DND-41 (cell line): ENCODE results near the gene LDB2.

Experiments used
- ATAC-seq: fragments of 200-7000 bp; cut with Tn5 transposase; 3 replicates; pipeline ENCODE4 v1.9.1; 2021; ENCODE audit warnings: low read depth; ENCODE audit not compliant: insufficient read depth
- DNase-seq: peaks from one replicate; pipeline ENCODE4 v3.0.0-alpha.2; 2020
- H2AFZ ChIP-seq: 2 replicates; pipeline ENCODE4 v1.6.0; 2012; ENCODE audit warnings: low read depth, low read length
- H3K27ac ChIP-seq: 2 replicates; pipeline ENCODE4 v1.5.1; 2012; ENCODE audit warnings: low read length, inconsistent platforms
- H3K27me3 ChIP-seq: fragments of 200-600 bp; sonication (generic); 2 replicates; pipeline ENCODE4 v1.6.0; 2012; ENCODE audit warnings: low read length, mild to moderate bottlenecking, inconsistent platforms; ENCODE audit not compliant: insufficient read depth, poor library complexity
- H3K36me3 ChIP-seq: 2 replicates; pipeline ENCODE4 v1.5.1; 2012; ENCODE audit warnings: low read length, inconsistent platforms; ENCODE audit not compliant: insufficient read depth
- H3K4me1 ChIP-seq: 2 replicates; pipeline ENCODE4 v1.5.1; 2012; ENCODE audit warnings: mild to moderate bottlenecking, low read length; ENCODE audit not compliant: insufficient read depth
- H3K4me2 ChIP-seq: 2 replicates; pipeline ENCODE4 v1.6.0; 2012; ENCODE audit warnings: mild to moderate bottlenecking, moderate library complexity, low read length, inconsistent platforms; ENCODE audit not compliant: insufficient read depth
- H3K4me3 ChIP-seq, 2 experiments: fragments of 200-600 bp in 1 of 2; shearing (Covaris generic) in 1 of 2; 2 replicates each; pipeline ENCODE4 v1.5.1; 2012 to 2016; ENCODE audit warnings: inconsistent platforms in 2 of 2, low read length in 2 of 2, mild to moderate bottlenecking in 2 of 2, low read depth in 1 of 2, moderate library complexity in 1 of 2
- H3K79me2 ChIP-seq: 2 replicates; pipeline ENCODE4 v1.6.0; 2012; ENCODE audit warnings: low read length, inconsistent platforms; ENCODE audit not compliant: insufficient read depth
- H3K9ac ChIP-seq: 2 replicates; pipeline ENCODE4 v1.6.0; 2012; ENCODE audit warnings: low read depth, mild to moderate bottlenecking, inconsistent platforms, low read length, moderate library complexity
- H3K9me3 ChIP-seq: 2 replicates; pipeline ENCODE4 v1.5.1; 2012; ENCODE audit warnings: low read length, moderate library complexity, mild to moderate bottlenecking, inconsistent platforms; ENCODE audit not compliant: insufficient read depth, severe bottlenecking
- H4K20me1 ChIP-seq: 2 replicates; pipeline ENCODE4 v1.6.0; 2012; ENCODE audit warnings: low read length; ENCODE audit not compliant: insufficient read depth
- EZH2 ChIP-seq: IDR thresholded peaks from 3 replicates; pipeline ENCODE4 v1.6.1; 2012; ENCODE audit warnings: borderline replicate concordance, low read depth, mild to moderate bottlenecking, moderate library complexity, low read length, inconsistent platforms; ENCODE audit not compliant: severe bottlenecking
- TF ChIP-seq, protein P1 (sequence below): IDR thresholded peaks from 2 replicates; pipeline ENCODE4 v1.5.1; 2012; ENCODE audit warnings: borderline replicate concordance, low read length, moderate library complexity, mild to moderate bottlenecking; ENCODE audit not compliant: poor library complexity, severe bottlenecking; ENCODE audit errors: extremely low read depth

LDB2 gene

DNA sequence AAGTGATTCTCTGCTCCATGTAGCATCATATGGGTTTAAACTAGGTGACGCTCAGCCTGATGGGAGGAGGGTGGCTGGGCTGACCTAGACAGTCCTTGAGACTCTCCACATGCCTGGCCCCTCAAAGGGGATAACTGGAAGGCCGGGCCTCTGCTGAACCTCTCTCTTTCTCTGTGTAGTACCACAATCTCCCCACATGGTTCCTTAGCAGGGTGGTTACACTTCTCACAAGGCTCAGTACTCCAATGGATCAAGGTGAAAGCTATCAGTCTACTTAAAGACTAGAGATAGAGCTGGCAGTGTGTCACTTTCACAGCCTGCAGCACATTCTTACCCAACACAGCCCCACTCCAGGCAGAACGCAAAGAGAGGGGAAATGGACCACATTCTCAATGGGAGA lies 80.4 kb downstream of the LDB2 start:
- H3K79me2 ChIP-seq = no peaks in the 10 kb centered on the region
- no peaks in the 10 kb centered on the region for H3K36me3 ChIP-seq
- H3K4me1 ChIP-seq = no peaks in the 10 kb centered on the region
- no peak overlapping the region for H2AFZ ChIP-seq
- no peaks in the 10 kb centered on the region for H4K20me1 ChIP-seq
- ATAC-seq (no peak), DNase-seq (no peak)
- H3K27me3 ChIP-seq = no peaks in the 10 kb centered on the region
- H3K27ac ChIP-seq = no peak overlapping the region
- no peak overlapping the region for H3K9ac ChIP-seq
- no peak overlapping the region for H3K4me3 ChIP-seq
- H3K4me2 ChIP-seq = no peak overlapping the region
- TF ChIP-seq, protein P1, sequence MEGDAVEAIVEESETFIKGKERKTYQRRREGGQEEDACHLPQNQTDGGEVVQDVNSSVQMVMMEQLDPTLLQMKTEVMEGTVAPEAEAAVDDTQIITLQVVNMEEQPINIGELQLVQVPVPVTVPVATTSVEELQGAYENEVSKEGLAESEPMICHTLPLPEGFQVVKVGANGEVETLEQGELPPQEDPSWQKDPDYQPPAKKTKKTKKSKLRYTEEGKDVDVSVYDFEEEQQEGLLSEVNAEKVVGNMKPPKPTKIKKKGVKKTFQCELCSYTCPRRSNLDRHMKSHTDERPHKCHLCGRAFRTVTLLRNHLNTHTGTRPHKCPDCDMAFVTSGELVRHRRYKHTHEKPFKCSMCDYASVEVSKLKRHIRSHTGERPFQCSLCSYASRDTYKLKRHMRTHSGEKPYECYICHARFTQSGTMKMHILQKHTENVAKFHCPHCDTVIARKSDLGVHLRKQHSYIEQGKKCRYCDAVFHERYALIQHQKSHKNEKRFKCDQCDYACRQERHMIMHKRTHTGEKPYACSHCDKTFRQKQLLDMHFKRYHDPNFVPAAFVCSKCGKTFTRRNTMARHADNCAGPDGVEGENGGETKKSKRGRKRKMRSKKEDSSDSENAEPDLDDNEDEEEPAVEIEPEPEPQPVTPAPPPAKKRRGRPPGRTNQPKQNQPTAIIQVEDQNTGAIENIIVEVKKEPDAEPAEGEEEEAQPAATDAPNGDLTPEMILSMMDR = no peak
- no peaks in the 10 kb centered on the region for H3K9me3 ChIP-seq

DNA sequence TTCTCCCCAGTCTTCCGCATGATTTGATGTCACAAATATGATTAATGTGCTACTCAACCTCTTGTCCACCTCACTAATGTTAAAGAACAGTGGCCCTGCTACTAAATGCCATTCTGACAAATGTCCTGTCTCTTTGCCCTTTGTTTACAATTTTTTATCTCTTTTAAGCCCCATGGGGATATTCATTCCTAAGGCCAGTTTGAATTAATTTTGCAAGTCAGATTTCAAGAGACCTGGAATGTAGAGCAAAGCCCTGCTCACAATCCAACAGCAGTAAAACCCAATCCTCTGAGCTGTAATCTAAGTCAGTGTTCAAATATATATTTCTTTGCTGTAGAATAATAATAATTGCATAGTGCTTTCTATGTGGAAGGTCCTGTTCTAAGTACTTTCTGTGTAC lies 81.2 kb downstream of the LDB2 start:
- H3K79me2 ChIP-seq = no peaks in the 10 kb centered on the region
- no peaks in the 10 kb centered on the region for H3K27me3 ChIP-seq
- no peaks in the 10 kb centered on the region for H3K9me3 ChIP-seq
- H3K4me1 ChIP-seq = no peaks in the 10 kb centered on the region
- no peak overlapping the region for H3K27ac ChIP-seq
- no peak overlapping the region for H3K9ac ChIP-seq
- H3K36me3 ChIP-seq = no peaks in the 10 kb centered on the region
- no peak overlapping the region for H3K4me3 ChIP-seq
- H4K20me1 ChIP-seq = no peaks in the 10 kb centered on the region
- ATAC-seq (no peak), DNase-seq (no peak)
- no peak for TF ChIP-seq EZH2
- TF ChIP-seq, protein P1 = no peak
- no peak overlapping the region for H2AFZ ChIP-seq
- no peak overlapping the region for H3K4me2 ChIP-seq

DNA sequence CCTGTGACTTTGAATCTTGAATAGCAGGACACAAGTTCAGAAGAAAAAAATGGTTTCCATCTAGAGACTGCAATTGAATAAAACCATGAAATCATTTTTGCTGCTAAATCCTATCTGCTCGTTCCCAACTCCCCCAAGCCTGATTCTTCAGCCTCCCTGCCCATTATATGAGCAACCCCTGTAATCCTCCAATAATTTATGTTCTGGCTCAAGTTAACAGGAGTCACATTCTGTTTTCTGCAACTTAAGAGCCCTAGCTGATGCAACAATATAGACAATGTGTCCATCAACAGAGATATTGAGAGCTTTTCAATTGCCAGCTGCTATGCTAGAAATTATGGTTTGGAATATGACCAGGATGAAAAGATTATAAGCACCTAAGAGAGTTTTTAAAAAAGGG lies 84.1 kb downstream of the LDB2 start:
- no peaks in the 10 kb centered on the region for H3K27me3 ChIP-seq
- no peaks in the 10 kb centered on the region for H3K9me3 ChIP-seq
- no peak overlapping the region for H3K9ac ChIP-seq
- ATAC-seq = no peak
- H3K4me2 ChIP-seq = no peak overlapping the region
- no peak for DNase-seq
- no peaks in the 10 kb centered on the region for H4K20me1 ChIP-seq
- no peak overlapping the region for H3K27ac ChIP-seq
- H3K4me1 ChIP-seq = no peaks in the 10 kb centered on the region
- no peak overlapping the region for H3K4me3 ChIP-seq
- H2AFZ ChIP-seq = no peak overlapping the region
- H3K36me3 ChIP-seq = no peaks in the 10 kb centered on the region
- H3K79me2 ChIP-seq = no peaks in the 10 kb centered on the region
- TF ChIP-seq EZH2 = no peak
- TF ChIP-seq, protein P1 = no peak

DNA sequence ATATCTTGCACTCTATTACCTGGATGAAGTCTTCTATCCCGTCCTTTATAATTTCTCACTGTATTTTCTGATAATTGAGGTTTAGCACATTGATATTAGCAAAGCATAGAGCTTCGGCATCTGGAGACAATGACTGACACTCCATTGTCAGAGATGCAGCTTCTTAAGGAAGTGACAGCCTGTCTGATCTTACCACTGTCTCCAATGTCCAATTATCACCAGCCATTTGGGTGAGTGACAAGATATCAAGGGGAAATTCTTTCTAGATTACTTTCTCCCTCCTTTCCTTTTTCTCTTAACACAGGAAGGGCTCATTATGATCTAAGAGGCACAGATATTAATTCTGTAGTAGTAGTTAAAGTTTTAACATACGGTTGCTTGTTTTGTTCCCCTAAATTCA lies 86.4 kb downstream of the LDB2 start:
- DNase-seq (no peak), ATAC-seq (no peak)
- no peak overlapping the region for H3K9ac ChIP-seq
- no peaks in the 10 kb centered on the region for H3K79me2 ChIP-seq
- no peaks in the 10 kb centered on the region for H3K36me3 ChIP-seq
- no peaks in the 10 kb centered on the region for H3K27me3 ChIP-seq
- H3K4me2 ChIP-seq = no peak overlapping the region
- H3K4me1 ChIP-seq = no peaks in the 10 kb centered on the region
- no peak overlapping the region for H3K4me3 ChIP-seq
- H2AFZ ChIP-seq = no peak overlapping the region
- TF ChIP-seq EZH2 = no peak
- TF ChIP-seq, protein P1 = no peak
- no peak overlapping the region for H3K27ac ChIP-seq
- no peaks in the 10 kb centered on the region for H3K9me3 ChIP-seq
- H4K20me1 ChIP-seq = no peaks in the 10 kb centered on the region
